K562 (cell line): ENCODE results near the gene REEP6. TPM values are rescaled to one million over a fixed set of nuclear protein-coding genes. Genes with fewer than 3 reads are reported as not detected.

Source experiments
- CREB1 ChIP-seq, 2 experiments: sonication (generic) in 1 of 2; formaldehyde crosslinking in 1 of 2; IDR thresholded peaks; 2 replicates each; pipeline versions ENCODE4 v1.6.1 to v1.8.0; 2012 to 2022; ENCODE audit warnings: inconsistent platforms in 1 of 2, mild to moderate bottlenecking in 1 of 2, missing genetic modification reagents in 1 of 2, moderate library complexity in 1 of 2
- FIP1L1 ChIP-seq: fragments of 200-400 bp; formaldehyde crosslinking; IDR thresholded peaks from 2 replicates; pipeline ENCODE4 v1.6.1; 2018; ENCODE audit warnings: mild to moderate bottlenecking, low read depth, low read length; ENCODE audit not compliant: poor library complexity, severe bottlenecking
- KDM1A ChIP-seq, 2 experiments: fragments of 450-650 bp; IDR thresholded peaks; 2 replicates each; pipeline ENCODE4 v1.6.1; 2016; ENCODE audit warnings: mild to moderate bottlenecking in 2 of 2
- KLF1 ChIP-seq: fragments of 450-650 bp; IDR thresholded peaks from 2 replicates; pipeline ENCODE4 v1.6.1; 2016; ENCODE audit warnings: missing genetic modification characterization, missing compliant biosample characterization
- MCM7 ChIP-seq, 2 experiments: fragments of 450-650 bp; IDR thresholded peaks; 2 replicates each; pipeline ENCODE4 v1.6.1; 2016 to 2018
- MEF2D ChIP-seq: conservative IDR thresholded peaks from 2 replicates; pipeline ENCODE4 v1.6.1; 2016; ENCODE audit warnings: low read depth, missing genetic modification characterization, missing compliant biosample characterization
- NFATC3 ChIP-seq: fragments of 450-650 bp; IDR thresholded peaks from 2 replicates; pipeline ENCODE4 v1.6.1; 2017; ENCODE audit warnings: mild to moderate bottlenecking
- RHOXF2B ChIP-seq: fragments of 250-450 bp; sonication (Bioruptor Pico); conservative IDR thresholded peaks from 2 replicates; pipeline ENCODE4 v1.5.1; 2021
- SUPT5H ChIP-seq: fragments of 450-650 bp; IDR thresholded peaks from 2 replicates; pipeline ENCODE4 v1.6.1; 2016
- TEAD4 ChIP-seq, 2 experiments: sonication (generic) in 1 of 2; formaldehyde crosslinking in 1 of 2; IDR thresholded peaks; 2 replicates each; pipeline versions ENCODE4 v1.6.1 to v1.8.0; 2012 to 2022; ENCODE audit warnings: borderline replicate concordance in 1 of 2, inconsistent platforms in 1 of 2, low read length in 1 of 2, mild to moderate bottlenecking in 1 of 2, missing genetic modification reagents in 1 of 2
- ZKSCAN1 ChIP-seq: fragments of 150-350 bp; IDR thresholded peaks from 2 replicates; pipeline ENCODE4 v1.6.1; 2016; ENCODE audit warnings: low read depth, low read length
- polyA plus RNA-seq, 8 experiments: library from polyadenylated mRNA; depleted of rRNA in 4 of 8; stranded (reverse) in 5 of 8; unstranded in 3 of 8; fragments of >200 nt; fragmentation: Nextera tagmentation in 2 of 8; fragmentation: Illumina TruSeq in 1 of 8; extraction: Ambion mirVana in 2 of 8; extraction: Trizol in 1 of 8; gene quantifications; 2 replicates each; pipeline versions ENCODE4 v1.2.1 to v1.2.3, GENCODE V29; 2011 to 2014; ENCODE audit warnings: inconsistent platforms in 1 of 8, missing spikeins in 1 of 8
- total RNA-seq, 7 experiments: library from RNA; depleted of rRNA in 6 of 7; stranded (reverse); fragments of >200 nt in 6 of 7; fragmentation: Illumina TruSeq in 2 of 7; extraction: Trizol in 2 of 7; gene quantifications; 2 replicates each; pipeline versions ENCODE4 v1.2.1 to v1.2.3, GENCODE V29; 2011 to 2021; ENCODE audit warnings: low replicate concordance in 1 of 7
- TF ChIP-seq, protein P1 (sequence below): sonication (generic); formaldehyde crosslinking; IDR thresholded peaks from 2 replicates; pipeline ENCODE4 v1.5.0; 2020; ENCODE audit warnings: missing genetic modification reagents
- TF ChIP-seq, protein P2 (sequence below), 2 experiments: fragments of 450-650 bp; IDR thresholded peaks; 2 replicates each; pipeline ENCODE4 v1.6.1; 2016; ENCODE audit warnings: mild to moderate bottlenecking in 2 of 2, borderline replicate concordance in 1 of 2, low read depth in 1 of 2, moderate library complexity in 1 of 2
- TF ChIP-seq, protein P3 (sequence below), 3 experiments: IDR thresholded peaks in 2 of 3; conservative IDR thresholded peaks in 1 of 3; 2 replicates each; pipeline ENCODE4 v1.5.1; 2011 to 2012; ENCODE audit warnings: low read length in 3 of 3, mild to moderate bottlenecking in 3 of 3, control low read depth in 2 of 3, improper control_type of control experiment in 1 of 3, inconsistent platforms in 1 of 3, low read depth in 1 of 3, mixed read lengths in 1 of 3, moderate library complexity in 1 of 3; ENCODE audit not compliant: insufficient read depth in 2 of 3
- TF ChIP-seq, protein P4 (sequence below): fragments of 250-450 bp; sonication (Bioruptor Pico); IDR thresholded peaks from 2 replicates; pipeline ENCODE4 v1.8.0; 2021; ENCODE audit warnings: borderline replicate concordance, mild to moderate bottlenecking, moderate library complexity; ENCODE audit not compliant: poor library complexity, severe bottlenecking

REEP6 gene
- total and polyA plus RNA-seq, 9 of the 15 experiments (the other 6 are each of a cell fraction or from before 2014, with no cell fraction given), result 1.2 to 64.2 (median 12.7) TPM

DNA sequence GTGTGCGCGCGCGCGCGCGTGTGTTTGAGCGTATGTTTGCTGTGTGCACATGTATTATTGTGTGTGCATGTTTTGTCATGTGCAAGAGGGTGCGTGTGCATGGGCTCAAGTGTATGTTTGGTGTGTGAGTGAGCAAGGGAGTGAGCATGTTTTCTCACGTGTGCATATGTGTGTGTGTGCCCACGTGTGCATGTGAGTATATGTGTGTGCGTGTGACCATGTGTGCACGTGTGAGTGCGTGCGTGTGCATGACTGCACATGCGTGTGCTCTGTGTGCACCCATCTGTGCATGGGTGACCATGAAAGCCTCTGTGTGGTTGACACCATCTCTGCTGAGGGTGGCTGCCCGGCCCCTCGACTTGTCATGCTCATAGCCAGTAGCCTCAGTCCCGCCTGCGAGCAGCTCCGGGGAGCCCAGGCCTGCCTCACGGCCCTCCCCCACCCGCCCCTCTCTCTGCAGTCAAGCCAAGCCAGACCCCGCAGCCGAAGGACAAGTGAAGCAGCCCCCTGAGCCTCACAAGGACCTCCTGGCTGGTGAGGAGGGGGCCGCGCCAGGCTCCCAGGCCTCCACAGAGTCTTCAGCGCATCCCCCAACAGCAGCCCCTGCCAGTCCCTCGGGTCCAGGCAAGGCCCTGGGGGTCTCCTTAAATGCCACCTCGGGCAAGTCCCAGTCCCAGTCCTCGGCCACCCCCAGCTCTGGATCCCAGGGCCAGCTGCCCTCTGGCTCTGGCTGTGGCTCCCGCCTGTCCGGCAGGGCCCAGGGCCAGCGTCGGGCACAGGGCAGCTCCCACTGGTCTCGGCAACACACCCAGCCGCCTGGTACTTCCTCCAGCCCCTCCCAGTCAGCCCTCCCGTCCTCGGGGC lies 6.0 kb downstream of the REEP6 start (continued):
- TF ChIP-seq, protein P1, sequence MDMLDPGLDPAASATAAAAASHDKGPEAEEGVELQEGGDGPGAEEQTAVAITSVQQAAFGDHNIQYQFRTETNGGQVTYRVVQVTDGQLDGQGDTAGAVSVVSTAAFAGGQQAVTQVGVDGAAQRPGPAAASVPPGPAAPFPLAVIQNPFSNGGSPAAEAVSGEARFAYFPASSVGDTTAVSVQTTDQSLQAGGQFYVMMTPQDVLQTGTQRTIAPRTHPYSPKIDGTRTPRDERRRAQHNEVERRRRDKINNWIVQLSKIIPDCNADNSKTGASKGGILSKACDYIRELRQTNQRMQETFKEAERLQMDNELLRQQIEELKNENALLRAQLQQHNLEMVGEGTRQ (CRISPR knock-in tag), result no peak
- TF ChIP-seq, protein P2, sequence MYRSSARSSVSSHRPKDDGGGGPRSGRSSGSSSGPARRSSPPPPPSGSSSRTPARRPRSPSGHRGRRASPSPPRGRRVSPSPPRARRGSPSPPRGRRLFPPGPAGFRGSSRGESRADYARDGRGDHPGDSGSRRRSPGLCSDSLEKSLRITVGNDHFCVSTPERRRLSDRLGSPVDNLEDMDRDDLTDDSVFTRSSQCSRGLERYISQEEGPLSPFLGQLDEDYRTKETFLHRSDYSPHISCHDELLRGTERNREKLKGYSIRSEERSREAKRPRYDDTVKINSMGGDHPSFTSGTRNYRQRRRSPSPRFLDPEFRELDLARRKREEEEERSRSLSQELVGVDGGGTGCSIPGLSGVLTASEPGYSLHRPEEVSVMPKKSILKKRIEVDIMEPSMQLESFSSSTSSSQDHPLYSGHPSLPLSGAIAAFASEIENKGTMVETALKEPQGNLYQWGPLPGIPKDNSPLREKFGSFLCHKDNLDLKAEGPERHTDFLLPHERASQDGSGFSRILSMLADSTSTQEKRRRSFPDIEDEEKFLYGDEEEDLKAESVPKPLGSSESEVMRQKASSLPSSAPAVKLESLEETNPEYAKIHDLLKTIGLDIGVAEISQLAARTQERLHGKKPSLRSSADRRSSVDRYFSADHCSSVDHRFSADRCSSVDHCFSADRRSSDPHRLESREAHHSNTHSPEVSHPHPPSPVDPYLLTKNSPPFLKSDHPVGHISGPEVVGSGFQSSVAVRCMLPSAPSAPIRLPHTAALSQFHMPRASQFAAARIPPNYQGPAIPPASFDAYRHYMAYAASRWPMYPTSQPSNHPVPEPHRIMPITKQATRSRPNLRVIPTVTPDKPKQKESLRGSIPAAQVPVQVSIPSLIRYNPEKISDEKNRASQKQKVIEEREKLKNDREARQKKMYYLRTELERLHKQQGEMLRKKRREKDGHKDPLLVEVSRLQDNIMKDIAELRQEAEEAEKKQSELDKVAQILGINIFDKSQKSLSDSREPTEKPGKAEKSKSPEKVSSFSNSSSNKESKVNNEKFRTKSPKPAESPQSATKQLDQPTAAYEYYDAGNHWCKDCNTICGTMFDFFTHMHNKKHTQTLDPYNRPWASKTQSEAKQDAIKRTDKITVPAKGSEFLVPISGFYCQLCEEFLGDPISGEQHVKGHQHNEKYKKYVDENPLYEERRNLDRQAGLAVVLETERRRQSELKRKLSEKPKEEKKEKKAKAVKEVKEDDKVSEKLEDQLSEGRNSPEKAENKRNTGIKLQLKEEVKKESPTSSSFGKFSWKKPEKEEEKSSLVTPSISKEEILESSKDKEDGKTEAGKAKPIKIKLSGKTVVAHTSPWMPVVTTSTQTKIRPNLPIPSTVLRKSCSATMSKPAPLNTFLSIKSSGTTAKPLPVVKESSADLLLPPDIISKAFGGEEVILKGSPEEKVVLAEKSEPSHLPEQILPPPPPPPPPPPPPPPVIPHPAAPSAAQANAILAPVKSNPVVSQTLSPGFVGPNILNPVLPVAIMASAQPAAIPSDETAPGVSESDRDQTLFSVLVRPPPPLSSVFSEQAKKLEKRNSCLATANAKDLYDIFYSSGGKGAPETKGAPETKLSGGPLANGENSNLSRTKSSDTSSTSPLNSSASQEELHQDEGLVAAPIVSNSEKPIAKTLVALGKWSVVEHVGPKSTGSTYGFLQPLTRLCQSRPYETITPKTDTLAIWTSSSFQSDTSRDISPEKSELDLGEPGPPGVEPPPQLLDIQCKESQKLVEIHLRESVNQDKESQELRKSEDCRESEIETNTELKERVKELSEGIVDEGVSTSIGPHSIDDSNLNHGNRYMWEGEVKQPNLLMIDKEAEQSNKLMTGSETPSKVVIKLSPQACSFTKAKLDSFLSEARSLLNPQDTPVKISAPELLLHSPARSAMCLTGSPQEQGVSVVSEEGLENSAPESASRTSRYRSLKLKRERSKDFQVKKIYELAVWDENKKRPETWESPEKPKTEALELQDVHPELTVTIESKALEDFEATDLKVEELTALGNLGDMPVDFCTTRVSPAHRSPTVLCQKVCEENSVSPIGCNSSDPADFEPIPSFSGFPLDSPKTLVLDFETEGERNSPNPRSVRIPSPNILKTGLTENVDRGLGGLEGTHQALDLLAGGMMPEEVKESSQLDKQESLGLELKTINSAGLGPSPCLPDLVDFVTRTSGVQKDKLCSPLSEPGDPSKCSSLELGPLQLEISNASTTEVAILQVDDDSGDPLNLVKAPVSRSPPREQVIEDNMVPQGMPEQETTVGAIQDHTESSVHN (IDR thresholded peaks at IDR 0.05; ENCODE audit: borderline replicate concordance in 1 of 2, low read depth in 1 of 2), result no peak
- TF ChIP-seq NFATC3 (no peak), FIP1L1 (peak; percentile 22), MCM7 (IDR thresholded peaks at IDR 0.05) (no peak), TEAD4 (IDR thresholded peaks at IDR 0.05; ENCODE audit: low read length) (no peak), TEAD4 (CRISPR knock-in tag; IDR thresholded peaks at IDR 0.05; ENCODE audit: borderline replicate concordance) (no peak), RHOXF2B (CRISPR knock-in tag) (no peak), SUPT5H (peak; percentile 53), CREB1 (IDR thresholded peaks at IDR 0.05) (no peak), CREB1 (CRISPR knock-in tag; IDR thresholded peaks at IDR 0.05) (no peak), ZKSCAN1 (no peak), MEF2D (tag) (no peak), KLF1 (no peak), KDM1A (IDR thresholded peaks at IDR 0.05) (peak in 1 of 2 experiments; percentile 96; a peak in 2 of 4 replicates)
- TF ChIP-seq, protein P3, sequence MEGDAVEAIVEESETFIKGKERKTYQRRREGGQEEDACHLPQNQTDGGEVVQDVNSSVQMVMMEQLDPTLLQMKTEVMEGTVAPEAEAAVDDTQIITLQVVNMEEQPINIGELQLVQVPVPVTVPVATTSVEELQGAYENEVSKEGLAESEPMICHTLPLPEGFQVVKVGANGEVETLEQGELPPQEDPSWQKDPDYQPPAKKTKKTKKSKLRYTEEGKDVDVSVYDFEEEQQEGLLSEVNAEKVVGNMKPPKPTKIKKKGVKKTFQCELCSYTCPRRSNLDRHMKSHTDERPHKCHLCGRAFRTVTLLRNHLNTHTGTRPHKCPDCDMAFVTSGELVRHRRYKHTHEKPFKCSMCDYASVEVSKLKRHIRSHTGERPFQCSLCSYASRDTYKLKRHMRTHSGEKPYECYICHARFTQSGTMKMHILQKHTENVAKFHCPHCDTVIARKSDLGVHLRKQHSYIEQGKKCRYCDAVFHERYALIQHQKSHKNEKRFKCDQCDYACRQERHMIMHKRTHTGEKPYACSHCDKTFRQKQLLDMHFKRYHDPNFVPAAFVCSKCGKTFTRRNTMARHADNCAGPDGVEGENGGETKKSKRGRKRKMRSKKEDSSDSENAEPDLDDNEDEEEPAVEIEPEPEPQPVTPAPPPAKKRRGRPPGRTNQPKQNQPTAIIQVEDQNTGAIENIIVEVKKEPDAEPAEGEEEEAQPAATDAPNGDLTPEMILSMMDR (IDR thresholded peaks at IDR 0.05 in 2 of 3, conservative IDR thresholded peaks at IDR 0.05 in 1 of 3; ENCODE audit: insufficient read depth in 2 of 3, low read depth in 1 of 3, low read length in 3 of 3), result no peak
- TF ChIP-seq, protein P4, sequence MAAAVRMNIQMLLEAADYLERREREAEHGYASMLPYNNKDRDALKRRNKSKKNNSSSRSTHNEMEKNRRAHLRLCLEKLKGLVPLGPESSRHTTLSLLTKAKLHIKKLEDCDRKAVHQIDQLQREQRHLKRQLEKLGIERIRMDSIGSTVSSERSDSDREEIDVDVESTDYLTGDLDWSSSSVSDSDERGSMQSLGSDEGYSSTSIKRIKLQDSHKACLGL (CRISPR knock-in tag), result no peak
